Measurements from ENCODE around the gene PANK4. TPM values are rescaled to one million over a fixed set of nuclear protein-coding genes. Genes with fewer than 3 reads are reported as not detected.

Gene PANK4
- total RNA-seq, 1 experiment from 2014 or later, result 45.6 TPM

GRCh38 chr1:2528611-2528965, 2.2 kb upstream of the PANK4 start:
- no peak for TF ChIP-seq CTCF (conservative IDR thresholded peaks at IDR 0.05; ENCODE audit: low read depth, low read length)
- no peak for TF ChIP-seq EZH2 (IDR thresholded peaks at IDR 0.05; ENCODE audit: borderline replicate concordance, low read depth, low read length, poor library complexity, severe bottlenecking)
- peaks cover 11% of the 10 kb centered on the region for H3K4me1 ChIP-seq (ENCODE audit: insufficient read depth, low read length, poor library complexity, severe bottlenecking)
- no peaks in the 10 kb centered on the region for H3K9me3 ChIP-seq (ENCODE audit: low read depth, low read length, poor library complexity, severe bottlenecking)
- CTCF ChIA-PET, result no interaction called here
- DNase-seq (ENCODE audit: low spot score), result no peak
- intact Hi-C loops (cut with micrococcal nuclease; ENCODE audit: unreplicated experiment), result no loop called here
- H3K36me3 ChIP-seq (ENCODE audit: insufficient read depth, low read length, poor library complexity, severe bottlenecking), result no peaks in the 10 kb centered on the region
- POLR2A ChIA-PET (ENCODE audit: low non-redundant PET), result no interaction called here
- peaks cover 50% of the 10 kb centered on the region for H3K27me3 ChIP-seq (replicated peaks; ENCODE audit: insufficient read depth, low read depth, low read length, poor library complexity)
- no TSS peak for BruUV-seq (replicated peaks)
- H3K27ac ChIP-seq (ENCODE audit: low read depth, low read length, poor library complexity, severe bottlenecking), result no peak overlapping the region
- H3K4me3 ChIP-seq (ENCODE audit: low read depth, low read length, poor library complexity, severe bottlenecking), result no peak overlapping the region

- no peaks in the 10 kb centered on the region for H3K9me3 ChIP-seq (ENCODE audit: low read depth, low read length, poor library complexity, severe bottlenecking)
- ChIA-PET POLR2A (ENCODE audit: low non-redundant PET) (no interaction called here), CTCF (no interaction called here)
- intact Hi-C loops (cut with micrococcal nuclease; ENCODE audit: unreplicated experiment), result no loop called here
- TF ChIP-seq CTCF (conservative IDR thresholded peaks at IDR 0.05; ENCODE audit: low read depth, low read length) (no peak), EZH2 (IDR thresholded peaks at IDR 0.05; ENCODE audit: borderline replicate concordance, low read depth, low read length, poor library complexity, severe bottlenecking) (no peak)
- H3K27me3 ChIP-seq (replicated peaks; ENCODE audit: insufficient read depth, low read depth, low read length, poor library complexity), result peaks cover 44% of the 10 kb centered on the region
- no peak overlapping the region for H3K27ac ChIP-seq (ENCODE audit: low read depth, low read length, poor library complexity, severe bottlenecking)
- H3K36me3 ChIP-seq (ENCODE audit: insufficient read depth, low read length, poor library complexity, severe bottlenecking), result peaks cover 4% of the 10 kb centered on the region
- peaks cover 11% of the 10 kb centered on the region for H3K4me1 ChIP-seq (ENCODE audit: insufficient read depth, low read length, poor library complexity, severe bottlenecking)
- no peak for DNase-seq (ENCODE audit: low spot score)
- no TSS peak for BruUV-seq (replicated peaks)
- no peak overlapping the region for H3K4me3 ChIP-seq (ENCODE audit: low read depth, low read length, poor library complexity, severe bottlenecking)
These were observed 1.6 kb upstream of the PANK4 start for GRCh38 chr1:2528016-2528415.

GRCh38 chr1:2527556-2527860, 1.1 kb upstream of the PANK4 start:
- ChIA-PET CTCF (no interaction called here), POLR2A (ENCODE audit: low non-redundant PET) (no interaction called here)
- no TSS peak for BruUV-seq (replicated peaks)
- intact Hi-C loops (cut with micrococcal nuclease; ENCODE audit: unreplicated experiment), result no loop called here
- no peak for DNase-seq (ENCODE audit: low spot score)
- Histone ChIP-seq H3K36me3 (ENCODE audit: insufficient read depth, low read length, poor library complexity, severe bottlenecking) (peaks cover 4% of the 10 kb centered on the region), H3K27ac (ENCODE audit: low read depth, low read length, poor library complexity, severe bottlenecking) (no peak overlapping the region), H3K27me3 (replicated peaks; ENCODE audit: insufficient read depth, low read depth, low read length, poor library complexity) (peaks cover 41% of the 10 kb centered on the region), H3K4me1 (ENCODE audit: insufficient read depth, low read length, poor library complexity, severe bottlenecking) (peaks cover 11% of the 10 kb centered on the region), H3K4me3 (ENCODE audit: low read depth, low read length, poor library complexity, severe bottlenecking) (no peak overlapping the region), H3K9me3 (ENCODE audit: low read depth, low read length, poor library complexity, severe bottlenecking) (no peaks in the 10 kb centered on the region)
- TF ChIP-seq CTCF (conservative IDR thresholded peaks at IDR 0.05; ENCODE audit: low read depth, low read length) (no peak), EZH2 (IDR thresholded peaks at IDR 0.05; ENCODE audit: borderline replicate concordance, low read depth, low read length, poor library complexity, severe bottlenecking) (no peak)

Data from A673 (cell line).